Cortex of kidney (tissue), 1 donor: ENCODE data around the gene TMEM235.

Experiments used
- DNase-seq: peaks from one replicate; lab custom pipeline; 2025; lab: John Stamatoyannopoulos, UW

Gene TMEM235

GRCh38 chr17:78230996-78231935, at the start of gene TMEM235:
TMEM235 (plus strand) TSS chr17:78231631; CDS start chr17:78232024, 393 bp downstream.
- DNase-seq: no peak

DNA sequence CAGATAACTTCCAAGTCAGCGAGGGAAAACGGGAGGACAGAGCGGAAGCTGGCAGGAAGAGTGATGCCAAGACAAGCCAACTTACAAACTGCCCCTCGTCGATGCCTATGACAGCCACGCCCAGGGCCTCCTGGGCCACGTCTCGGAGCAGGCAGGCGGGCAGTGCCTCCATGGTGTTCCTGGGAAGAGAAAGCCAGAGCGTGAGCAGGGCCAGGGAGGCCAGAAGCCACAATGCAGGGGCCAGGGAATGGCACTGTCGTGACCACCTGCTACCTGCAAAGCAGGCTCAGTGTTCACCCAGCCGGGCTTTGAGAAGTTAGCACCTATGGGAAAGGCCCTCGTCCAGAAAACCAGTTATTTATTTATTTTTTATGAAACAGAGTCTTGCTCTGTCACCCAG, 48.9 kb upstream of the TMEM235 start:
- no peak for DNase-seq

GRCh38 chr17:78183916-78184315, 47.5 kb upstream of the TMEM235 start:
- no peak for DNase-seq

GRCh38 chr17:78184351-78184750, 47.1 kb upstream of the TMEM235 start:
- no peak for DNase-seq

DNA sequence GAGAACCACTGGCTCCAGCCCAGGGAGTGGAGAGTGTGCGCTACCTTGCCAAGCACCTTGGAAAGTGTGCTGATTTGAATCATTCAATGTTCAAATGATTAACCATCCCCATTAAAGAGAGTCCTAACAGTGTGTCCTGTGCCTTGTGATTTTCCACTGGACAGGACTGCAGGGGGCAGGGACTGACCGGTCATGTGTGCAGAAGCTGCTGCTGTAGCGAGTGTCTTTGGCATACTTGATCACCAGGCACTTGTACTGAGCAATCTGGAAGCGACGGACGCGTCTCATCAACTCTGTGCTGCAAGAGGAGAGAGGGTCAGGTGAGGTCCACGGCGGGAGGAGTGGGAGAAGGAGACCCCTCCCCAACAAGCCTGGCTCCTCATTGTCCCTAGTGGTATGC, 46.6 kb upstream of the TMEM235 start:
- no peak for DNase-seq

DNA sequence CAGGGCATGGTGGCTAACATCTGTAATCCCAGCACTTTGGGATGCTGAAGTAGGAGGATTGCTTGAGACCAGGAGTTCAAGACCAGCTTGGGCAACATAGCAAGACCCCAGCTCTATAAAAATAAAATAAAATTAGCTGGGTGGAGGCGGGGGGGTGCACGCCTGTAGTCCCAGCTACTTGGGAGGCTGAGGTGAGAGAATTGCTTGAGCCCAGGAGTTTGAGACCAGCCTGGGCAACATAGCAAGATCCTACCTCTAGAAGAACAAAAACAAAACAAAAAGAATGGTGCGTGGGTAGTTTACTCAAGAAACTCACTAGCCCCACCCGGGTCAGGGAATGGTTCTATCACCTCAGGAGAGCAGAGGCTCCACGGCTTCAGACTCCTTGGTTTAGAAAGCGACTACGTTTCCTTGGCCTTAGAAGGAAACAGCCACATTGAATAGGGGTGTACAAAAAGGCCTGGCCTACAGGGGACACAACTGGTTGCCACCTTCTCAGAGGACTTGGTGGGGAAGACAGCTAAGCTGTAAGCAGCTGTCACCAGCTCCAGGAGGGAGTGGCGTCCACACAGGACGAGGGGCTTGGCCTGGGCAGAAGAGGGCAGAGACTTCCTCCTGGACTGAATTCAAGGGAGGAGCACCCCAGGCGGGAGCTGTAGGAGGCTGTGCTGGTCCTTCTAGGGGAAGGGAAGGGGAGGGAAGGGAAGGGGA, 45.3 kb upstream of the TMEM235 start:
- DNase-seq: no peak

DNA sequence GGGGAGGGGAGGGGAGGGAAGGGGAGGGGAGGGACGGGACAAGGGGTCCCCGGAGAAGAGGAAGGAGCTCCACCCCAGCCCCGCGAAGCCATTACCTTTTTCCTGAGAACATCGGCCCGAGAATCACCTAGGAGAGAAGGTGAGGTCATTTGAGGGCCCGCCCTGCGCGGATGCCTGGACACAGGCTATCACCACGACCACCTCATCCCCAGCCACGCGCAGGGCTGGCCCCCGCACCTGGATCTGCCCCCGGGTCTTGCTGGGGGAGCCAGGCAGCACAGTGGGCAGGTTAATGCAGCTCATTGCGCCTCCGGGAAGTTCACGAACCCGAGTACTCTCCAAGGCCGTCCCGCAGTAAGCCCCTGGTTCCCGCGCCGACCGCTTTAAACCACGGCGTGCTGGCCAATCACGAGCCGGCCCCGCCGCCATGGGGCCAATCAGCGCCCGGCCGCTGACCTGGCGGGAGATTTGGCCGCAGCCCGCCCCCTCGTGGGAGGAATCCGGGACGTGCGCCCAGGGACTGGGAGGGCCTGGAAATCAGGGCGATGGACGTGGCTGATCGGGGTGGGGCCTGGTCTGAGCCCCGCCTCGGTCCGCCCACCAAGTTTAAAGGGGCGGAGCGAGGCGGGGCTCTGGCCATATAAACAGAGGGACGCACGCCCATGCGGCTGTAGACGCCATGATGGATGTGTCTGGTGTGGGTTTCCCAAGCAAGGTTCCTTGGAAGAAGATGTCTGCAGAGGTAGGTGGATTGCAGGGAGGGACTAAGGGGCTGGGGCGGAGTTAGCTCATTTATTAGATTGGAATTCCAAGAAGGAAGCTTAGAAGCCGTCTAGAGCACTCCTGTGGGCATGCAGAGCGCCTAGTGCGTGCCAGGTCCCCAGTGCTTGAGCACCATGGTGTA, 44.5 kb upstream of the TMEM235 start, which contains the start of the genes AFMID and TK1:
AFMID (plus strand) TSS at position 671 of the 904 bp plus-strand sequence; CDS start at position 680, 9 bp downstream.
TK1 (minus strand) TSS at position 361 of the 904 bp plus-strand sequence; CDS start at position 303, 58 bp downstream.
- peak; percentile 69 for DNase-seq

DNA sequence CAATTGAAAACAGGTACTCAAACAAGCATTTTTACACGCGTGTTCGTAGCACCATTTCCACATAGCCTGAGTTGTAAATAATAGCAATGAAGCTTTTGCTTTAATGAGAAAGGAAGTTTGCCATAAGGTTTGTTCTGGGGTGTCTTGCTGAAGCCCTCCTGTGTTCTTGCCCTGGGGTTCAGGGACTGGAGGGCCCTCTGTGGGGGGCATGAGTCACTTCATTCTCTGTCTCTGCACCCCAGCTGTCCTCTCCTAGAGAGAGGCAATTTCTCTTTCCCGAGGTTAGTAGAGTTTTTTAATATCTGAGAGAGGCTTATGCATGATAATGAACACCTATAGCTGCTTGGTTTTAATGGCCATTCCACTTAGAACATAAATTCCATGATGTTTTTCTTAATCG, 34.7 kb upstream of the TMEM235 start:
- no peak for DNase-seq

- DNase-seq: no peak
These were observed 34.1 kb upstream of the TMEM235 start for GRCh38 chr17:78197147-78197832.

- no peak for DNase-seq
These were observed 31.0 kb upstream of the TMEM235 start for GRCh38 chr17:78200451-78200850.

DNA sequence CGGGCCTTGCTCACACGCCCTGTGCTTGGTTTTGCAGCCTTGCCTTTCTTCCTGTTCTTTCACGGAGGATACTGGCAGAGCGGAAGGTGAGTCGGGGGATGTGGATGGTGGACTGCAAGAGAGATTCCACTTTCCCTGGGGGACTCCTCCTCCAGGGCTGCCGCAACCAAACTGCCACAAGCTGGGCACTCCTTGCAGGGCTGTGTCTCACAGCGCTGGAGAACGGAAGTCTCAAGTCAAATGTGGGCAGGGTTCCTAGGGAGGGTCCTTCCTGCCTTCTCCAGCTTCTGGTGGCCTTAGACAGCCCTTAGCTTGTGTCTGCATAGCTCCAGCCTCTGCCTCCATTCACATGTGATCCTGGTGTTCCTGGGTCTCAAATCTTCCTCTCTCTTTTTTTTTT, 28.8 kb upstream of the TMEM235 start:
- DNase-seq: no peak

GRCh38 chr17:78204387-78205123, 26.9 kb upstream of the TMEM235 start:
- DNase-seq: no peak

GRCh38 chr17:78205124-78205775, 26.2 kb upstream of the TMEM235 start:
- no peak for DNase-seq

DNA sequence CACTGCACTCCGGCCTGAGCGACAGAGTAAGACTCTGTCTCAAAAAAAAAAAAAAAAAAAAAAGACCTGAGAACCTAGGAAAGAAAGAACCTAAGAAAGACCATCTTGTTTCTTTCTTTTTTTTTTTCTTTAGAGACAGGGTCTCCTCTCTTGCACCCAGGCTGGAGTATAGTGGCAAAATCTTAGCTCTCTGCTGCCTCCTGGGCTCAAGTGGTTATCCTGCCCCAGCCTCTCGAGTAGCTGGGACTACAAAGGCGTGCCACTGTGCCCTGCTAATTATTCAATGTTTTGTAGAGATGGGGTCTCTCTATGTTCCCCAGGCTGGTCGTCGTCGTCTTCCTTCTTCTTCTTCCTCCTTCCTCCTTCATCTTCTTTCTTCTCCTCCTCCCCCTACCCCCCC, 25.1 kb upstream of the TMEM235 start:
- no peak for DNase-seq

DNA sequence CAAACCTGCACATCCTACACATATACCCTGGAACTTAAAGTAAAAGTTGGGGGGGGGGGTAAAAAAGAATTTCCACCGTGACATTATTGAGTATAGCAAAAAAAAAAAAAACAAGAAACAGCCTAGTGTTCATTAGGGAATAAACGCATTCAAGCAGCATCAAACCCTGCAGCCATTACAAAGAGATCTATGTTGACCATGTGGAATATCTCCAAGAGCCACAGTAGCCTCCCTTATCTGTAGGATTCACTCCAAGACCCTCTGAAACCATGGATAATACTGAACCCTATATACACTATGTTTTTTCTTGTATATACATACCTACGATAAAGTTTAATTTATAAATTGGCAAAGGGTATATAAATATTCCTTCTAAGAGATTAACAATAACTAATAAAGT, 22.9 kb upstream of the TMEM235 start:
- DNase-seq: no peak

DNA sequence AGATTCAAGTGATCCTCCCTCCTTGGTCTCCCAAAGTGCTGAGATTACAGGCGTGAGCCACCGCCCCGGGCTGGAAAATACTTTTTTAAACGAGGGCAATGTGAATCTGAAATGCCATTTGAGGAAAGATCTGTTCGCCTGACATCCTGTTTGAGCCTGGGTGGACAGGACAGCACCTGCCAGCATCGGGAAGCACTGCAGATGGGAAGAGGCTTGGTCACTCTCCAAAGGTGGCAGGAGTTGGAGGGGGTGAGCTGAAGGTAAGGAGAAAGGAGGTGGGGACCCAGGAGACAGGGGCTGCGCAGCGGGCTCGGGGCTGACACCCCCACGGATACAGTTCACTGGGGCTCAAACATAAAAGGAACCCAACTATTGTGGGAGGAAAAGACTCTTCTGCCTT, 21.3 kb upstream of the TMEM235 start:
- no peak for DNase-seq

DNA sequence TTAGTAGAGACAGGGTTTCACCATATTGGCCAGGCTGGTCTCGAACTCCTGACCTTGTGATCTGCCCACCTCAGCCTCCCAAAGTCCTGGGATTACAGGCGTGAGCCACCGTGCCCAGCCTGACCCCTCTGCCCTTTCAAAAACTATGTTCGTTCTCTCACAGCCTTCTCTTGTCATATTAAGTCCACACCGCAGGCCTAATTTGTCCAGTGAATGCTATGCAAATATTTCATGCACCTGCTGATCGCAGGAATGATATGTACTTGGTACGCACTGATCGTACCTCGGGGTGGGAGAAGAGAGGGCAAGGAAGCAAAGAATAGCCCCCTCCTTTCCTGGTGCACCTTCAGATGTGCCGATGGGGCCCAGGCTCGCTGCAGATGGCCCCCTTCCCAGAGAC, 20.4 kb upstream of the TMEM235 start:
- no peak for DNase-seq

GRCh38 chr17:78214016-78214705, 17.3 kb upstream of the TMEM235 start, which contains the start of gene BIRC5:
BIRC5 (plus strand) TSS chr17:78214253; CDS start chr17:78214317, 64 bp downstream.
- peak; percentile 31 for DNase-seq

- DNase-seq: no peak
These were observed 16.7 kb upstream of the TMEM235 start for GRCh38 chr17:78214706-78215061.
